IPS DF 6.9 (cell line): ENCODE measurements around the gene TNFAIP3.
"Not testable (repeated sequence)": the region's sequence is repeated elsewhere in the genome, so short reads cannot be mapped to it uniquely, and the experiment has no call there.

Source experiments
- DNase-seq: peaks from one replicate; pipeline ENCODE4 v3.0.0-alpha.2; 2013; ENCODE audit warnings: low read depth, low spot score
- H3K27ac ChIP-seq: one replicate; pipeline ENCODE4 v1.5.1; 2013; ENCODE audit warnings: low read length, control low read depth
- H3K27me3 ChIP-seq: 2 replicates; pipeline ENCODE4 v1.6.1; 2013; ENCODE audit warnings: mild to moderate bottlenecking, low read length; ENCODE audit not compliant: control insufficient read depth, insufficient read depth
- H3K36me3 ChIP-seq: 2 replicates; pipeline ENCODE4 v1.6.1; 2013; ENCODE audit warnings: low read length; ENCODE audit not compliant: control insufficient read depth, insufficient read depth
- H3K4me1 ChIP-seq: 2 replicates; pipeline ENCODE4 v1.6.1; 2013; ENCODE audit warnings: low read length; ENCODE audit not compliant: control insufficient read depth, insufficient read depth
- H3K4me3 ChIP-seq: 2 replicates; pipeline ENCODE4 v1.5.1; 2013; ENCODE audit warnings: mild to moderate bottlenecking, low read length
- H3K9me3 ChIP-seq: 2 replicates; pipeline ENCODE4 v1.6.1; 2013; ENCODE audit warnings: low read length, inconsistent platforms; ENCODE audit not compliant: control insufficient read depth, insufficient read depth
- WGBS: extraction: QIAGEN DNeasy Blood & Tissue Kit; methylation state at CpG from one replicate; pipeline ENCODE4 v1.1.7; 2013; ENCODE audit warnings: mixed read lengths, missing lambda C conversion rate; ENCODE audit not compliant: insufficient read length, insufficient coverage; 5-methylcytosine and 5-hydroxymethylcytosine counted together

Gene TNFAIP3

GRCh38 chr6:137884149-137884909 lies 17.3 kb downstream of the TNFAIP3 start:
- DNase-seq = no peak
- no peaks in the 10 kb centered on the region for H3K9me3 ChIP-seq
- H3K4me1 ChIP-seq = no peaks in the 10 kb centered on the region
- H3K4me3 ChIP-seq = no peak overlapping the region
- H3K36me3 ChIP-seq = peaks cover 6% of the 10 kb centered on the region; the same call in 1 of the 2 replicates
- H3K27me3 ChIP-seq = no peaks in the 10 kb centered on the region
- H3K27ac ChIP-seq = no peak overlapping the region
- no CpG with 5 or more reads among the region's 5 CpGs for WGBS

- not testable (repeated sequence) for DNase-seq, H3K27me3 ChIP-seq, H3K4me3 ChIP-seq, H3K9me3 ChIP-seq, H3K27ac ChIP-seq, H3K4me1 ChIP-seq, H3K36me3 ChIP-seq
Measured at GRCh38 chr6:137884910-137885229, 17.8 kb downstream of the TNFAIP3 start.

- not testable (repeated sequence) for DNase-seq, H3K27ac ChIP-seq, H3K27me3 ChIP-seq, H3K4me3 ChIP-seq, H3K9me3 ChIP-seq, H3K4me1 ChIP-seq, H3K36me3 ChIP-seq
- WGBS = no CpG with 5 or more reads among the region's 3 CpGs
Measured at GRCh38 chr6:137886226-137886625, 19.2 kb downstream of the TNFAIP3 start.

GRCh38 chr6:137890983-137891537 lies 24.0 kb downstream of the TNFAIP3 start:
- Histone ChIP-seq H3K36me3 (no peaks in the 10 kb centered on the region), H3K27ac (no peak overlapping the region), H3K4me3 (no peak overlapping the region), H3K9me3 (no peaks in the 10 kb centered on the region), H3K4me1 (no peaks in the 10 kb centered on the region), H3K27me3 (no peaks in the 10 kb centered on the region)
- DNase-seq = no peak
- WGBS = no CpG with 5 or more reads among the region's 2 CpGs

- Histone ChIP-seq H3K27ac (no peak overlapping the region), H3K9me3 (no peaks in the 10 kb centered on the region), H3K4me1 (no peaks in the 10 kb centered on the region), H3K4me3 (no peak overlapping the region), H3K27me3 (no peaks in the 10 kb centered on the region), H3K36me3 (no peaks in the 10 kb centered on the region)
- DNase-seq = no peak
- WGBS = no CpG with 5 or more reads among the region's 3 CpGs
Measured at GRCh38 chr6:137892271-137892708, 25.2 kb downstream of the TNFAIP3 start.

GRCh38 chr6:137893181-137893580 lies 26.1 kb downstream of the TNFAIP3 start:
- no peak overlapping the region for H3K4me3 ChIP-seq

GRCh38 chr6:137893726-137894125 lies 26.7 kb downstream of the TNFAIP3 start:
- H3K4me3 ChIP-seq = no peak overlapping the region
- no peaks in the 10 kb centered on the region for H3K9me3 ChIP-seq
- DNase-seq = no peak
- no peaks in the 10 kb centered on the region for H3K27me3 ChIP-seq
- H3K36me3 ChIP-seq = no peaks in the 10 kb centered on the region
- H3K4me1 ChIP-seq = no peaks in the 10 kb centered on the region
- no CpG with 5 or more reads among the region's 2 CpGs for WGBS
- H3K27ac ChIP-seq = no peak overlapping the region

More at GRCh38 chr6:137893181-137893580, 26.1 kb downstream of the TNFAIP3 start:
- H3K9me3 ChIP-seq = no peaks in the 10 kb centered on the region
- H3K4me1 ChIP-seq = no peaks in the 10 kb centered on the region
- no peak for DNase-seq
- WGBS = no CpG with 5 or more reads among the region's 3 CpGs
- no peaks in the 10 kb centered on the region for H3K36me3 ChIP-seq
- H3K27me3 ChIP-seq = no peaks in the 10 kb centered on the region
- H3K27ac ChIP-seq = no peak overlapping the region

- H3K4me3 ChIP-seq, H3K9me3 ChIP-seq, H3K27ac ChIP-seq, H3K36me3 ChIP-seq, DNase-seq, H3K4me1 ChIP-seq, H3K27me3 ChIP-seq: not testable (repeated sequence)
- WGBS = no CpG with 5 or more reads among the region's 8 CpGs
Measured at GRCh38 chr6:137894378-137894777, 27.3 kb downstream of the TNFAIP3 start.

- H3K27me3 ChIP-seq = no peaks in the 10 kb centered on the region
- no peaks in the 10 kb centered on the region for H3K36me3 ChIP-seq
- no peaks in the 10 kb centered on the region for H3K9me3 ChIP-seq
- no peaks in the 10 kb centered on the region for H3K4me1 ChIP-seq
- H3K4me3 ChIP-seq = no peak overlapping the region
- H3K27ac ChIP-seq = no peak overlapping the region
- DNase-seq = no peak
- WGBS = no CpG with 5 or more reads among the region's 4 CpGs
Measured at GRCh38 chr6:137894779-137895385, 27.8 kb downstream of the TNFAIP3 start.

- Histone ChIP-seq H3K9me3 (no peaks in the 10 kb centered on the region), H3K27ac (no peak overlapping the region), H3K27me3 (no peaks in the 10 kb centered on the region), H3K4me3 (no peak overlapping the region), H3K36me3 (no peaks in the 10 kb centered on the region), H3K4me1 (no peaks in the 10 kb centered on the region)
- no peak for DNase-seq
- WGBS = no CpG with 5 or more reads among the region's 3 CpGs
Measured at GRCh38 chr6:137896647-137897046, 29.6 kb downstream of the TNFAIP3 start.

GRCh38 chr6:137900815-137901214 lies 33.8 kb downstream of the TNFAIP3 start:
- H3K36me3 ChIP-seq = no peaks in the 10 kb centered on the region
- WGBS = no CpG with 5 or more reads among the region's 2 CpGs
- H3K9me3 ChIP-seq = no peaks in the 10 kb centered on the region
- H3K4me1 ChIP-seq = no peaks in the 10 kb centered on the region
- no peaks in the 10 kb centered on the region for H3K27me3 ChIP-seq
- no peak for DNase-seq
- no peak overlapping the region for H3K4me3 ChIP-seq
- no peak overlapping the region for H3K27ac ChIP-seq
